Measurements from ENCODE around the gene C7orf57. TPM values are rescaled to one million over a fixed set of nuclear protein-coding genes. Genes with fewer than 3 reads are reported as not detected.

The C7orf57 gene
- total RNA-seq, 1 donor from 2014 or later: 0.53 TPM

DNA sequence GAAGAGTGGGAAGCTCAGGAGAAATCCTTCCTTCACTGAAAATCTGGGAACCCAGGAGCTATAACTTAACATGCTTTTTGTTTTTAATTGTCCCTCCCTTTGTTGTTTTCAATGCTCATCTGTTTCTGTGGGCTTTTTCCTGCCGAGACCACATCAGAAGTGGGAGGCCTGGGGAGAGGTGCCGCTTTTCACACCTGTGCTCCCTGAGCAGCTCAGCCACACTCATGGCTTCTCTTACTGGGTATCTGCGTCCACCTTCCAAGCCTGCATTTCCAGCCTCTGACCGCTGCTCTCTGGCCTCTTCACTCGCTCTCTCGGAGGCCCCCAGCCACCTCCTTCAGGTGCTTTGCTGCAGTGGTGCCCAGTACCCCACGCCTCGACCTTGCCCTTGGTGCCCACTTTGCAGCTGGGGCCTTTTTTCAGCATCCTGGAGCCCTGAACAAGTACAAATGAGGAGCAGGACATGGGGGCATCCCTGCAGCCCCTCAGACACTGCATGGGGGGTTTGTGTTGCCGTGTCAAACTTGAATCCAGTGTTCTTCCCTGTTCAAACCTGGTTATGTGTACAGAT is 9.9 kb downstream of the C7orf57 start:
- no peaks in the 10 kb centered on the region for H3K36me3 ChIP-seq (ENCODE audit: control insufficient read depth, insufficient read depth, low read length)
- no peak for DNase-seq (ENCODE audit: low read depth)
- no peak for FAIRE-seq
- H3K27me3 ChIP-seq (ENCODE audit: control insufficient read depth, insufficient read depth, low read length): no peaks in the 10 kb centered on the region
- TF ChIP-seq, protein P1, sequence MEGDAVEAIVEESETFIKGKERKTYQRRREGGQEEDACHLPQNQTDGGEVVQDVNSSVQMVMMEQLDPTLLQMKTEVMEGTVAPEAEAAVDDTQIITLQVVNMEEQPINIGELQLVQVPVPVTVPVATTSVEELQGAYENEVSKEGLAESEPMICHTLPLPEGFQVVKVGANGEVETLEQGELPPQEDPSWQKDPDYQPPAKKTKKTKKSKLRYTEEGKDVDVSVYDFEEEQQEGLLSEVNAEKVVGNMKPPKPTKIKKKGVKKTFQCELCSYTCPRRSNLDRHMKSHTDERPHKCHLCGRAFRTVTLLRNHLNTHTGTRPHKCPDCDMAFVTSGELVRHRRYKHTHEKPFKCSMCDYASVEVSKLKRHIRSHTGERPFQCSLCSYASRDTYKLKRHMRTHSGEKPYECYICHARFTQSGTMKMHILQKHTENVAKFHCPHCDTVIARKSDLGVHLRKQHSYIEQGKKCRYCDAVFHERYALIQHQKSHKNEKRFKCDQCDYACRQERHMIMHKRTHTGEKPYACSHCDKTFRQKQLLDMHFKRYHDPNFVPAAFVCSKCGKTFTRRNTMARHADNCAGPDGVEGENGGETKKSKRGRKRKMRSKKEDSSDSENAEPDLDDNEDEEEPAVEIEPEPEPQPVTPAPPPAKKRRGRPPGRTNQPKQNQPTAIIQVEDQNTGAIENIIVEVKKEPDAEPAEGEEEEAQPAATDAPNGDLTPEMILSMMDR (IDR thresholded peaks at IDR 0.05; ENCODE audit: insufficient read depth, low read length, severe bottlenecking): no peak
- H3K4me3 ChIP-seq (ENCODE audit: low read depth, low read length): no peak overlapping the region

DNA sequence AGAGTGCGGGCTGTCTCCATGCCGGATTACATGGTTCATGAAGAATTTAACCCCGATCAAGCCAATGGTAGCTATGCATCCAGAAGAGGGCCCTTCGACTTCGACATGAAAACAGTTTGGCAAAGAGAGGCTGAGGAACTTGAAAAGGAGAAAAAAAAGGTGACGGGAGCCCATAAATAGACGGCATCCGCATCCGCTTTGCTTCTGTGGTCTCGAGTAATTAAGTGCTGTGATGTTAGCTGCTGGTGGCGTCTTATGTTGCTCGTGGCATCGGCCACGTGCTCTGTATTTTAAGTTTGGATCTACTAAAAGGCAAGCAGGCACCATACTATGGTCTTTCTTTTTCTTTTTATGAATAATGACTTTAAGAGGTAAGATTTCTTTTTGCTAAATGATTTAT is 11.1 kb downstream of the C7orf57 start:
- FAIRE-seq: no peak

DNA sequence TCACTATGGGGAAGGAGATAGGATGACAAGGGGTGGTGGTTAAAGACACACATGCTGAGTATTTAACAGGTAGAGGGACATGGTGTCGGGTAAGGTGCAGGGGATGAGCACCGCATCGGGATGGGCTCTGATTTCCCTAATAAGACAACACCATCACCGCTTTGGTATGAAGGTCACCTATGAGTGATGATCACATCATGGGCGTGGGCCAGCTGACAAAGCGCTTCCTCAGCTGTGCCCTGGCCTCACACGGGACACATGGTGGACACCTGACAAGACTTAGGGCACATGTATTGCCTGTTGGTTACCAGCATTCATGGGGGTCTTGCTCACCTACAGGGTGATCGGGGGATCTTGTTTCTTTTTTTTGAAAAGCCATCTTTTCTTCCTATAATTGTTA is 12.8 kb downstream of the C7orf57 start:
- DNase-seq (ENCODE audit: low read depth) (no peak), FAIRE-seq (peak; percentile 84)
- Histone ChIP-seq H3K36me3 (ENCODE audit: control insufficient read depth, insufficient read depth, low read length) (no peaks in the 10 kb centered on the region), H3K4me3 (ENCODE audit: low read depth, low read length) (no peak overlapping the region), H3K27me3 (ENCODE audit: control insufficient read depth, insufficient read depth, low read length) (no peaks in the 10 kb centered on the region)
- TF ChIP-seq, protein P1 (IDR thresholded peaks at IDR 0.05; ENCODE audit: insufficient read depth, low read length, severe bottlenecking): no peak

More for the DNA sequence above, 11.1 kb downstream of the C7orf57 start:
- no peaks in the 10 kb centered on the region for H3K36me3 ChIP-seq (ENCODE audit: control insufficient read depth, insufficient read depth, low read length)
- H3K4me3 ChIP-seq (ENCODE audit: low read depth, low read length): no peak overlapping the region
- TF ChIP-seq, protein P1 (IDR thresholded peaks at IDR 0.05; ENCODE audit: insufficient read depth, low read length, severe bottlenecking): no peak
- no peak for DNase-seq (ENCODE audit: low read depth)
- H3K27me3 ChIP-seq (ENCODE audit: control insufficient read depth, insufficient read depth, low read length): no peaks in the 10 kb centered on the region

GRCh38 chr7:48049850-48050249 is 14.5 kb downstream of the C7orf57 start:
- Histone ChIP-seq H3K36me3 (ENCODE audit: control insufficient read depth, insufficient read depth, low read length) (no peaks in the 10 kb centered on the region), H3K4me3 (ENCODE audit: low read depth, low read length) (no peak overlapping the region), H3K27me3 (ENCODE audit: control insufficient read depth, insufficient read depth, low read length) (no peaks in the 10 kb centered on the region)
- no peak for FAIRE-seq
- TF ChIP-seq, protein P1 (IDR thresholded peaks at IDR 0.05; ENCODE audit: insufficient read depth, low read length, severe bottlenecking): no peak
- no peak for DNase-seq (ENCODE audit: low read depth)

DNA sequence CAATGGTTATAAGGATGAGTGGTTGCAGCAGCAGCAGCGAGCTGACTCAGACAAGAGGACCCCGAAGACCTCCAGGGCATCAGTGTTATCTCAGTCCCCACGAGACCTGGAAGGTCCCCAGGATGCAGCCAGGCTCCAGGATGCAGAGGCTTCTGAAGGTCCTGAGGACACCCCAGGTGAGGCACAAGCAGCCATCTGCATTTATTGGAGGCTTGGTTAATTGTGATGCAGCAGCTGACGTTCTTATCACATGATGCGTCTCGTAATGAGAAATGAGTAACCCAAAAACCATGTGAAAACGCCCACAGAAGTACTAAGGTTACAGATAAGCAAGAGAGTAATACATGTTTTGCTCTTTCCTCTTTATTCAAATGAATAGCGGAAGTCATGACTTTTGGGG is 17.4 kb downstream of the C7orf57 start:
- Histone ChIP-seq H3K4me3 (ENCODE audit: low read depth, low read length) (no peak overlapping the region), H3K36me3 (ENCODE audit: control insufficient read depth, insufficient read depth, low read length) (no peaks in the 10 kb centered on the region), H3K27me3 (ENCODE audit: control insufficient read depth, insufficient read depth, low read length) (no peaks in the 10 kb centered on the region)
- DNase-seq (ENCODE audit: low read depth) (peak; percentile 79), FAIRE-seq (no peak)
- TF ChIP-seq, protein P1 (IDR thresholded peaks at IDR 0.05; ENCODE audit: insufficient read depth, low read length, severe bottlenecking): no peak

- FAIRE-seq (peak; percentile 28), DNase-seq (ENCODE audit: low read depth) (peak; percentile 59)
- H3K27me3 ChIP-seq (ENCODE audit: control insufficient read depth, insufficient read depth, low read length): no peaks in the 10 kb centered on the region
- TF ChIP-seq, protein P1 (IDR thresholded peaks at IDR 0.05; ENCODE audit: insufficient read depth, low read length, severe bottlenecking): no peak
- H3K4me3 ChIP-seq (ENCODE audit: low read depth, low read length): no peak overlapping the region
- H3K36me3 ChIP-seq (ENCODE audit: control insufficient read depth, insufficient read depth, low read length): no peaks in the 10 kb centered on the region
Measured at GRCh38 chr7:48053736-48054135, 18.4 kb downstream of the C7orf57 start.

All from bronchial epithelial cell (primary cell).